PC-3 (cell line): Measurements from ENCODE around the gene COX7A2L.

Source experiments
- EZH2 ChIP-seq: fragments of 300-600 bp; sonication (generic); IDR thresholded peaks from one replicate; pipeline ENCODE4 v1.6.1; 2017; ENCODE audit warnings: antibody characterized with exemption, mild to moderate bottlenecking, low read length; ENCODE audit not compliant: unreplicated experiment
- TF ChIP-seq, protein P1 (sequence below): fragments of 300-600 bp; sonication (generic); conservative IDR thresholded peaks from 2 replicates; pipeline ENCODE4 v1.5.1; 2017; ENCODE audit warnings: antibody characterized with exemption, low read depth, mild to moderate bottlenecking, low read length

DNA sequence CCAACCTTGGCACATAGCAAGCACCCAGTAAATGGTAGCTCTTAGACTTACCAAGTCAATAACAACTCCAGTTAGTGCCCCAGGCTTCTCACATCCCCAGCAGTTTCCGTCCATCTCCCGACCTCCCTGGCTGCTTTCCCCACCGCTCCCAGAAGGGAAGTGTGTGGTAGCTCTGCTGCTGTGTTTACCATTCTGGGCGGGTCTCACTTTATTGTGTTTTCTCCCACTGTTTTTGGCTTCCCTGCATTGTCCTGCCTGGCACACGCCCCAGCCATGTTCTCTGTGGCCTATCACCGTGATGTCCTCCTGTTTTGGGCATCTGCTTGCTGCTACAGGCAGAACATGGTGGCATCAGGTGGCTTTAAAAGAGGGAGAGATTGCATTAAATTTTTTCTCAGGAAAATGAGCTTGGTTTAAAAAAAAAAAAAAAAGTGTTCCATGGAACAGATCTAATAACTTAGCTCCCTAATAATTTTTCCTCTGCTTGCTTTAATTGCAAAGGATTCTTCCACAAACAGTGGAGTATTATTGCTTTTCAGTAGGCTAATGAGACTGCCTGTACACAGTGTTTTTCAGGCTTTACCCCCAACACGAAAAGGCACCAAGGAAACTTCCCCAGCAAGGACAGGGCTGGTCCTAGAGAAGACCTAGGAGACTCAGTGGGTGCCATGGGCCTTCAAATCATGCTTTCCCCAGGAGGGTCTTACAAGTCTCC lies 8.0 kb upstream of the COX7A2L start:
- TF ChIP-seq, protein P1, sequence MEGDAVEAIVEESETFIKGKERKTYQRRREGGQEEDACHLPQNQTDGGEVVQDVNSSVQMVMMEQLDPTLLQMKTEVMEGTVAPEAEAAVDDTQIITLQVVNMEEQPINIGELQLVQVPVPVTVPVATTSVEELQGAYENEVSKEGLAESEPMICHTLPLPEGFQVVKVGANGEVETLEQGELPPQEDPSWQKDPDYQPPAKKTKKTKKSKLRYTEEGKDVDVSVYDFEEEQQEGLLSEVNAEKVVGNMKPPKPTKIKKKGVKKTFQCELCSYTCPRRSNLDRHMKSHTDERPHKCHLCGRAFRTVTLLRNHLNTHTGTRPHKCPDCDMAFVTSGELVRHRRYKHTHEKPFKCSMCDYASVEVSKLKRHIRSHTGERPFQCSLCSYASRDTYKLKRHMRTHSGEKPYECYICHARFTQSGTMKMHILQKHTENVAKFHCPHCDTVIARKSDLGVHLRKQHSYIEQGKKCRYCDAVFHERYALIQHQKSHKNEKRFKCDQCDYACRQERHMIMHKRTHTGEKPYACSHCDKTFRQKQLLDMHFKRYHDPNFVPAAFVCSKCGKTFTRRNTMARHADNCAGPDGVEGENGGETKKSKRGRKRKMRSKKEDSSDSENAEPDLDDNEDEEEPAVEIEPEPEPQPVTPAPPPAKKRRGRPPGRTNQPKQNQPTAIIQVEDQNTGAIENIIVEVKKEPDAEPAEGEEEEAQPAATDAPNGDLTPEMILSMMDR: no peak
- TF ChIP-seq EZH2: no peak
